PFSK-1 (cell line): ENCODE results near the gene CALML5.

ENCODE experiments used
- TAF1 ChIP-seq: IDR thresholded peaks from 2 replicates; pipeline ENCODE4 v1.6.1; 2012; ENCODE audit warnings: low read length, control low read depth, borderline replicate concordance; ENCODE audit not compliant: insufficient read depth
- TF ChIP-seq, protein P1 (sequence below), 2 experiments: IDR thresholded peaks; 2 replicates each; pipeline versions ENCODE4 v1.6.1 to v1.8.0; 2011 to 2012; ENCODE audit warnings: low read depth in 2 of 2, low read length in 2 of 2, control low read depth in 1 of 2, inconsistent platforms in 1 of 2, mild to moderate bottlenecking in 1 of 2, moderate library complexity in 1 of 2; ENCODE audit not compliant: insufficient read depth in 1 of 2

DNA sequence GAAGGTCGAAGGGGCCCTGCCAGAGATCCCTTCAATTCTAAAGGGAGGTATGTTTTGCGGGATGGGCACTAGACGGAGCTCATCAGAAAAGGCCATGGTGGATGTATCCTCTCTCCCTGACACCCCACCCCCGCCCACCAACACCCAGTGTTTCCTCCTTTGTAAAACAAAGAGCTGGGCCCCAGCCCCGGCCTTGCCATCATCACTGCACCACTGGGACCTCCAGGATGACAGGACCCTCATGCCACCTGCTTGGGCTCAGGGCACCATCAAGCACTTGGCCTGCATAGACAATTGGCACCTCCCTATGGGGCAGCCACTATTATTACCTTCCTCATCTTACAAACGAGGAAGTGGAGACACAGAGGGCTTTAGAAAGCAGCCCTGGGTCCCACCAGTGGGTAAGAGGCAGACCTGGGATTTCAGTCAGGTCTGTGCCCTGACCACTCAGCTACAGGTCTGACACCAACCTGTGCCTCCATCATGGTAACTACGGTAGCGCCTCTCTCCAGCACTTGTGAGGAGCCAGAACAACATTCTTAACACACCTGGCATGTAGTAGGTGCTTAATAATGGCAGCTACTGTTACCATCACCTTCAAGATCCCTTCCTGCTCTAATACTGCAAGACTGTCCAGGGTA, 27.4 kb upstream of the CALML5 start:
- TF ChIP-seq TAF1: no peak
- TF ChIP-seq, protein P1, sequence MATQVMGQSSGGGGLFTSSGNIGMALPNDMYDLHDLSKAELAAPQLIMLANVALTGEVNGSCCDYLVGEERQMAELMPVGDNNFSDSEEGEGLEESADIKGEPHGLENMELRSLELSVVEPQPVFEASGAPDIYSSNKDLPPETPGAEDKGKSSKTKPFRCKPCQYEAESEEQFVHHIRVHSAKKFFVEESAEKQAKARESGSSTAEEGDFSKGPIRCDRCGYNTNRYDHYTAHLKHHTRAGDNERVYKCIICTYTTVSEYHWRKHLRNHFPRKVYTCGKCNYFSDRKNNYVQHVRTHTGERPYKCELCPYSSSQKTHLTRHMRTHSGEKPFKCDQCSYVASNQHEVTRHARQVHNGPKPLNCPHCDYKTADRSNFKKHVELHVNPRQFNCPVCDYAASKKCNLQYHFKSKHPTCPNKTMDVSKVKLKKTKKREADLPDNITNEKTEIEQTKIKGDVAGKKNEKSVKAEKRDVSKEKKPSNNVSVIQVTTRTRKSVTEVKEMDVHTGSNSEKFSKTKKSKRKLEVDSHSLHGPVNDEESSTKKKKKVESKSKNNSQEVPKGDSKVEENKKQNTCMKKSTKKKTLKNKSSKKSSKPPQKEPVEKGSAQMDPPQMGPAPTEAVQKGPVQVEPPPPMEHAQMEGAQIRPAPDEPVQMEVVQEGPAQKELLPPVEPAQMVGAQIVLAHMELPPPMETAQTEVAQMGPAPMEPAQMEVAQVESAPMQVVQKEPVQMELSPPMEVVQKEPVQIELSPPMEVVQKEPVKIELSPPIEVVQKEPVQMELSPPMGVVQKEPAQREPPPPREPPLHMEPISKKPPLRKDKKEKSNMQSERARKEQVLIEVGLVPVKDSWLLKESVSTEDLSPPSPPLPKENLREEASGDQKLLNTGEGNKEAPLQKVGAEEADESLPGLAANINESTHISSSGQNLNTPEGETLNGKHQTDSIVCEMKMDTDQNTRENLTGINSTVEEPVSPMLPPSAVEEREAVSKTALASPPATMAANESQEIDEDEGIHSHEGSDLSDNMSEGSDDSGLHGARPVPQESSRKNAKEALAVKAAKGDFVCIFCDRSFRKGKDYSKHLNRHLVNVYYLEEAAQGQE (IDR thresholded peaks at IDR 0.05; ENCODE audit: insufficient read depth in 1 of 2, low read depth in 2 of 2, low read length in 2 of 2): no peak
